ENCODE measurements around the gene GCAT. TPM values are rescaled to one million over a fixed set of nuclear protein-coding genes. Genes with fewer than 3 reads are reported as not detected.

GCAT gene
- total and polyA plus RNA-seq, 2 of the 4 experiments (the other 2 are of a cell fraction) = 20.6 to 32.3 TPM

DNA sequence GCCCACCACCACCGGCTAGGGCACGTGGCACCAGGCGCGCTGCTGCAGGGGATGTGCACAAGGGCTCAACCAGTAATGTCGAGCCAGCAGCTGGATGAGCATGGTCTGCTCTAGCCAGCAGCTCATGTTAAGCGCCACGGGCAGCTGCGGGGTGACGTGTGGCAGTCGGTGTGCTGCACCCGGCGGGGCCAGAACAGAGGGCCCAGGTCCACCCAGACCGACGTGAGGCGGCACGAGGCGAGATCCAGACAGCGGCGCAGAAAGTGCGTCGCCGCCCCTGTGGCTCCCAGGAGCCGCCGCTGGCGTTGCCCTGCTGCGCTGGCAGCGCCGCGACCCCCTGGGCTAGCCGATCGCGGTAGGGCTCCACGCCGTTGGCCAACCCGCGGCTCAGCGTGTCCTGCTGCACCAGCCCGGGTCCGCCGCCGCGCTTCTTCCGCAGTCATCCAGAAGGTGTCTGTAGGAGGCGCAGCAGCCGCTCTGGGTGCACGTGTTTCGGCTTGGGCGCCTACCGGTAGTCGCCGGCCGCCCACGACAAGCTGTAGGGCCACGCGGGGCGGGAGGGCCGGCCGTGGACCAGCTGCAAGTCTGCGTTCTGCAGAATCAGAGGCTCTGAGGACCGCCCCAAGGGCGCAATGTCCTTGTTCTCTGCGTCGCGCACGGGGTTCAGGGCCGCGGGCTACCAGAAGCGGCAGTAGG lies 10.8 kb downstream of the GCAT start:
- ChIA-PET POLR2A (ENCODE audit: unreplicated experiment) (no interaction called here), CTCF (interaction anchor here (0.6 to 3.7 kb wide), 6 partner anchors 11 to 147 kb away, joined by 3 to 21 read pairs (median 5); partner anchors contain the start of genes ANKRD54, GCAT and MICALL1)
- H3K56ac ChIP-seq (ENCODE audit: extremely low read depth, insufficient read depth, low read length) = no peak overlapping the region
- H2BK120ac ChIP-seq (ENCODE audit: low read depth, low read length) = no peak overlapping the region; the same call in 1 of the 2 replicates
- no peak overlapping the region for H2BK5ac ChIP-seq (ENCODE audit: low read depth, low read length, poor library complexity, severe bottlenecking)
- H3K79me1 ChIP-seq (ENCODE audit: low read depth in 1 of 2, low read length in 2 of 2) = no peaks in the 10 kb centered on the region
- peak overlapping the region; percentile 43 for H3K4me2 ChIP-seq (ENCODE audit: low read depth, low read length)
- peaks cover 7% of the 10 kb centered on the region; the same call in 1 of the 2 replicates for H3K36me3 ChIP-seq (ENCODE audit: control insufficient read depth, insufficient read depth, low read length)
- peak overlapping the region; percentile 75 for H3K23ac ChIP-seq (ENCODE audit: low read depth, low read length)
- H4K5ac ChIP-seq (ENCODE audit: low read depth, low read length) = no peak overlapping the region
- H2BK15ac ChIP-seq (ENCODE audit: low read depth, low read length) = no peak overlapping the region
- H3K18ac ChIP-seq (ENCODE audit: low read depth, low read length) = no peak overlapping the region
- peak overlapping the region; percentile 60 for H2AK9ac ChIP-seq (replicated peaks; ENCODE audit: low read depth, low read length, poor library complexity)
- ATAC-seq (ENCODE audit: low read depth) = peak; percentile 42
- H4K91ac ChIP-seq (ENCODE audit: insufficient read depth, low read depth, low read length) = no peak overlapping the region
- BruUV-seq (replicated peaks) = no TSS peak
- in situ Hi-C loops (cut with MboI; ENCODE audit: low sequenced_read_pairs) (loop anchor here (5.0 kb wide), 1 partner anchor 49 kb away; no protein-coding TSS in a partner anchor), dilution Hi-C loops (cut with HindIII; ENCODE audit: low sequenced_read_pairs, unreplicated experiment) (no loop called here), intact Hi-C loops (cut with micrococcal nuclease) (loop anchor here (5.0 kb wide), 1 partner anchor 114 kb away; no protein-coding TSS in a partner anchor)
- peak overlapping the region; percentile 27; the same call in 1 of the 2 replicates for H3K14ac ChIP-seq (replicated peaks; ENCODE audit: low read depth, low read length)
- H3K27me3 ChIP-seq (ENCODE audit: control insufficient read depth, insufficient read depth, low read length) = peaks cover 19% of the 10 kb centered on the region
- H3K9me1 ChIP-seq (ENCODE audit: insufficient read depth, low read length) = no peaks in the 10 kb centered on the region
- H3K4ac ChIP-seq (ENCODE audit: low read depth, low read length) = no peak overlapping the region; the same call in 1 of the 2 replicates
- no peaks in the 10 kb centered on the region for H3K9me3 ChIP-seq (ENCODE audit: control insufficient read depth, insufficient read depth, low read length)
- H2BK20ac ChIP-seq (ENCODE audit: low read depth, low read length) = no peak overlapping the region
- TF ChIP-seq BHLHE40 (IDR thresholded peaks at IDR 0.05; ENCODE audit: low read depth, low read length) (peak; percentile 59; the same call in 1 of the 2 replicates), MXI1 (IDR thresholded peaks at IDR 0.05; ENCODE audit: borderline replicate concordance, low read depth, low read length) (peak; percentile 30; the same call in 1 of the 2 replicates), CTCF (conservative IDR thresholded peaks at IDR 0.05; ENCODE audit: low read depth, low read length) (peak; percentile 25; the same call in 1 of the 2 replicates), CHD1 (IDR thresholded peaks at IDR 0.05; ENCODE audit: low read depth, low read length) (no peak)
- H2AK5ac ChIP-seq (ENCODE audit: low read depth, low read length) = peak overlapping the region; percentile 81; the same call in 1 of the 2 replicates
- no peak overlapping the region for H3K9ac ChIP-seq (ENCODE audit: low read depth, low read length)
- WGBS, 2 experiments (ENCODE audit: extremely low coverage in 2 of 2, insufficient read length in 1 of 2) = 8% methylated on average over 51 of the region's 68 CpGs; no CpG with 5 or more reads in 1 of the 2 experiments
- no peak overlapping the region for H3K4me3 ChIP-seq (ENCODE audit: insufficient read depth, low read depth, low read length)
- peaks cover 10% of the 10 kb centered on the region for H3K4me1 ChIP-seq (ENCODE audit: control insufficient read depth, insufficient read depth, low read length)
- H3K27ac ChIP-seq (ENCODE audit: insufficient read depth, low read length) = no peak overlapping the region
- peak overlapping the region; percentile 60 to 63; a peak in 3 of 4 replicates for H4K8ac ChIP-seq (ENCODE audit: low read depth in 2 of 2, low read length in 2 of 2)
- DNase-seq = peak; percentile 35
- H4K20me1 ChIP-seq (ENCODE audit: insufficient read depth, low read length) = no peaks in the 10 kb centered on the region
- H2AFZ ChIP-seq (replicated peaks; ENCODE audit: low read length, poor library complexity) = peak overlapping the region; percentile 97

Measured in IMR-90 (cell line).